K562 treated with DMSO at 1 percent for 24 hours (cell line): ENCODE measurements around the gene FRMD1. TPM values are rescaled to one million over a fixed set of nuclear protein-coding genes. Genes with fewer than 3 reads are reported as not detected.

ENCODE experiments used
- total RNA-seq: library from RNA; unstranded; fragments of 300-600 nt; gene quantifications from 2 replicates; pipeline ENCODE4 v1.2.3, GENCODE V29; 2022; ENCODE audit warnings: low read depth; ENCODE audit not compliant: insufficient read depth

The FRMD1 gene
- total RNA-seq = 0.12 TPM in 1 of 2 replicates, not detected in the other

DNA sequence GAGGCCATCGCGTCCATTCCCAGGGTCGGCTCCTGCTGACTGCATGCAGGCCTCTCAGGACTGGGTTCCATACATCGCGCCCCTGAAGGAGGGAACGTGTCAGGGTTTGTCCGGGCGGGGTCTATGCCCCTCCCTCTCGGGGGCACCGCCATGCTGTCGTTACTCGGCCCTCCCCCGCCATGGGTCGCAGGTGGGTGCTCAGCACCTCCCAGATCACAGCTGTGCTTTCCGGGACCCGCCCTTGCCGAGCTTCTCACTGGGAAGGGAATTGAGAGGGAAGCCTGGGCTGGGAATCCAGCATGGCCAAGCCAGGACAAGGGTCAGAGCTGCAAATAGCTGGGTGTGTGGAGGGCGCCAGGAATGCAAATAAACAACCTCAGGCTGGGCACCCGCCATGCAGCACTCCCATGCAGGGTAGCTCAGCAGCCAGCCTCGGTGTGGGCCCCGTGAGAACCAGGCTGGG, at the start of gene FRMD1:
Gene FRMD1 (minus strand): TSS at position 270 of the 463 bp plus-strand sequence. CDS start 118 bp downstream, at position 152.

Other genes with a start within 250 kb of the FRMD1 start
- gene KIF25, start 81.5 kb downstream of the FRMD1 start, total RNA-seq = not detected in 2 replicates
- gene DACT2, start 240.6 kb upstream of the FRMD1 start, total RNA-seq = not detected in 2 replicates